ENCODE measurements around the gene CEP68. TPM values are rescaled to one million over a fixed set of nuclear protein-coding genes. Genes with fewer than 3 reads are reported as not detected.

CEP68 gene
- total and polyA plus RNA-seq, 2 experiments from 2014 or later: 7.3 to 7.9 TPM

GRCh38 chr2:65134158-65134557 lies 77.9 kb downstream of the CEP68 start:
- in situ Hi-C loops (cut with MboI): no loop called here
- no peak overlapping the region for H3K4me3 ChIP-seq
- 90 to 91% methylated on average over 7 of the region's 7 CpGs for WGBS, 2 experiments (ENCODE audit: low coverage in 1 of 2, low lambda C conversion rate in 2 of 2, missing lambda C conversion rate in 2 of 2)

DNA sequence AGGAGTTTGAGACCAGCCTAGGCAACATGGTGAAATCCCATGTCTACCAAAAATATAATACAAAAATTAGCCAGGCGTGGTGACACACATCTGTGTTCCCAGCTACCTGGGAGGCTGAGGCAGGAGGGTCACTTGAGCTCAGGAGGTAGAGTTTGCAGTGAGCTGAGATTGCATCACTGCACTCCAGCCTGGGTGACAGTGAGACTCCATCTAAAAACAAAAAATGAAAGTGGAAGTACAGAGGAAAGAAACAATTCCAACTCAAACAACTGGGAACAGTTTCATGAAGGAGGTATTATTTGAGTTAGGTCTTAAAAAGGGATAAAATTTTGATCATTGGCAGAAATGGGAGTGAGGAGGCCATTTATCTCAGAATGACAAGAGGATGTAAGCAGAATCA lies 80.0 kb downstream of the CEP68 start:
- no peak for DNase-seq
- WGBS, 2 experiments (ENCODE audit: low coverage in 1 of 2, low lambda C conversion rate in 2 of 2, missing lambda C conversion rate in 2 of 2): 90 to 95% methylated on average over 1 of the region's 1 CpG
- Histone ChIP-seq H3K9ac (no peak overlapping the region), H2AFZ (no peak overlapping the region), H4K20me1 (ENCODE audit: insufficient read depth) (no peaks in the 10 kb centered on the region), H3K9me3 (ENCODE audit: low read depth) (no peaks in the 10 kb centered on the region), H3F3A (ENCODE audit: insufficient read depth) (no peaks in the 10 kb centered on the region), H3K27ac (no peak overlapping the region), H3K9me2 (ENCODE audit: insufficient read depth) (no peaks in the 10 kb centered on the region), H3K79me2 (ENCODE audit: insufficient read depth) (0 out of 2 replicates have a peak, but pooled peaks cover 4% of the 10 kb centered on the region), H3K36me3 (ENCODE audit: low read depth) (no peaks in the 10 kb centered on the region), H3K4me3 (no peak overlapping the region), H3K4me2 (ENCODE audit: unreplicated experiment) (no peak overlapping the region), H3K27me3 (replicated peaks; ENCODE audit: insufficient read depth) (no peaks in the 10 kb centered on the region), H3K4me1 (ENCODE audit: insufficient read depth) (peaks cover 3% of the 10 kb centered on the region; the same call in 1 of the 2 replicates)
- in situ Hi-C loops (cut with MboI): no loop called here
- TF ChIP-seq EZH2 (IDR thresholded peaks at IDR 0.05; ENCODE audit: insufficient read depth, poor library complexity, severe bottlenecking) (no peak), EZH2phosphoT487 (IDR thresholded peaks at IDR 0.05; ENCODE audit: insufficient read depth, low read depth) (no peak)

More at GRCh38 chr2:65134158-65134557, 77.9 kb downstream of the CEP68 start:
- H3K9me2 ChIP-seq (ENCODE audit: insufficient read depth): no peaks in the 10 kb centered on the region
- no peak for DNase-seq
- H4K20me1 ChIP-seq (ENCODE audit: insufficient read depth): no peaks in the 10 kb centered on the region
- peaks cover 16% of the 10 kb centered on the region for H3K79me2 ChIP-seq (ENCODE audit: insufficient read depth)
- no peak overlapping the region for H3K4me2 ChIP-seq (ENCODE audit: unreplicated experiment)
- no peak overlapping the region for H2AFZ ChIP-seq
- no peak overlapping the region for H3K9ac ChIP-seq
- peaks cover 8% of the 10 kb centered on the region; the same call in 1 of the 2 replicates for H3K4me1 ChIP-seq (ENCODE audit: insufficient read depth)
- peaks cover under 1% of the 10 kb centered on the region; the same call in 1 of the 2 replicates for H3F3A ChIP-seq (ENCODE audit: insufficient read depth)
- TF ChIP-seq EZH2 (IDR thresholded peaks at IDR 0.05; ENCODE audit: insufficient read depth, poor library complexity, severe bottlenecking) (no peak), EZH2phosphoT487 (IDR thresholded peaks at IDR 0.05; ENCODE audit: insufficient read depth, low read depth) (no peak)
- H3K27ac ChIP-seq: no peak overlapping the region
- H3K27me3 ChIP-seq (replicated peaks; ENCODE audit: insufficient read depth): no peaks in the 10 kb centered on the region
- no peaks in the 10 kb centered on the region for H3K36me3 ChIP-seq (ENCODE audit: low read depth)
- H3K9me3 ChIP-seq (ENCODE audit: low read depth): no peaks in the 10 kb centered on the region

Other genes with a start within 250 kb of the CEP68 start
- 51.9 and 62.3 TPM in 2 replicates for gene SLC1A4, start 67.0 kb upstream of the CEP68 start, total RNA-seq (2014; rRNA removed; shearing (Covaris generic))
- gene SLC1A4, start 67.0 kb upstream of the CEP68 start, polyA plus RNA-seq (2016; fragmentation: Nextera tagmentation; extraction: Ambion mirVana): 25.6 and 27.4 TPM in 2 replicates
- gene RAB1A, start 73.7 kb downstream of the CEP68 start, total RNA-seq (2014; rRNA removed; shearing (Covaris generic)): 119 and 120 TPM in 2 replicates
- 299 and 303 TPM in 2 replicates for gene RAB1A, start 73.7 kb downstream of the CEP68 start, polyA plus RNA-seq (2016; fragmentation: Nextera tagmentation; extraction: Ambion mirVana)
- gene ACTR2, start 171.4 kb downstream of the CEP68 start, total RNA-seq (2014; rRNA removed; shearing (Covaris generic)): 125 and 126 TPM in 2 replicates
- 160 and 161 TPM in 2 replicates for gene ACTR2, start 171.4 kb downstream of the CEP68 start, polyA plus RNA-seq (2016; fragmentation: Nextera tagmentation; extraction: Ambion mirVana)